Measurements from ENCODE around the gene FCHO1.

DNA sequence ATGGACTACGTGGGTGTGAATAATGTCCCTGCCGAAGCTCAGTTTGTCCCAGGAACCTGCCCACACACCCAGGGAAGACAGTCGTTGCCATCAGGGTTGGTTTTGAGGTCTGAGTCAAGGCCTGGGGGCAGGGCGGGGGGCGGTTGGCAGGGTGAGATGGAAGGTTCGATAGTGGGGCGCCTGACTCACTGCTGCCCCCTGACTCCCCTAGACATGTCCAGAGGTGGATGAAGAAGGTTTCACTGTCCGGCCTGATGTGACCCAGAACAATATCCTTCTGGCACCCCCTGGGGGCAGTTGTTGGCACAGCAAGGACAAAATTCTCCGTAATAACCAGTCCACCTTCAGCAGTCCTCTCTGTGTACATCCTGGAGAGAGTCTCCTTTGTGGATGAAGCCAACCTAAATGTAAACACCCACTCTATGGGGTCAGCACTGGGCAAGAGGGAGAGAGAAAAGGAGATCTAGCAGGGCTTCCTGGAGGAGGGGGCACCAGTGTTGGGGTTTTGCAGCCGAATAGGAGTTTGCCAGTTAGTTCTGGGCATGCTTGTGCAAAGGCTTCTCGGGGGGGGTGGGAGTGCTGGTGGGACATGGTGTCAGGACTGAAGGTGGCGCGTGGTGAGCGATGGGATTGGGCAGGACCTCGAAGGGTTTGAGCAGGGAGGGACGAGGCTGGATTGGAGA, 24.1 kb downstream of the FCHO1 start:
- TF ChIP-seq, protein P1, sequence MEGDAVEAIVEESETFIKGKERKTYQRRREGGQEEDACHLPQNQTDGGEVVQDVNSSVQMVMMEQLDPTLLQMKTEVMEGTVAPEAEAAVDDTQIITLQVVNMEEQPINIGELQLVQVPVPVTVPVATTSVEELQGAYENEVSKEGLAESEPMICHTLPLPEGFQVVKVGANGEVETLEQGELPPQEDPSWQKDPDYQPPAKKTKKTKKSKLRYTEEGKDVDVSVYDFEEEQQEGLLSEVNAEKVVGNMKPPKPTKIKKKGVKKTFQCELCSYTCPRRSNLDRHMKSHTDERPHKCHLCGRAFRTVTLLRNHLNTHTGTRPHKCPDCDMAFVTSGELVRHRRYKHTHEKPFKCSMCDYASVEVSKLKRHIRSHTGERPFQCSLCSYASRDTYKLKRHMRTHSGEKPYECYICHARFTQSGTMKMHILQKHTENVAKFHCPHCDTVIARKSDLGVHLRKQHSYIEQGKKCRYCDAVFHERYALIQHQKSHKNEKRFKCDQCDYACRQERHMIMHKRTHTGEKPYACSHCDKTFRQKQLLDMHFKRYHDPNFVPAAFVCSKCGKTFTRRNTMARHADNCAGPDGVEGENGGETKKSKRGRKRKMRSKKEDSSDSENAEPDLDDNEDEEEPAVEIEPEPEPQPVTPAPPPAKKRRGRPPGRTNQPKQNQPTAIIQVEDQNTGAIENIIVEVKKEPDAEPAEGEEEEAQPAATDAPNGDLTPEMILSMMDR (IDR thresholded peaks at IDR 0.05), result peak in 2 of 3 donors; percentile 9 to 35
- TF ChIP-seq POLR2AphosphoS5 (IDR thresholded peaks at IDR 0.05), result no peak
